Type B pancreatic cell (in vitro differentiated cells): ENCODE measurements around the gene AUP1. TPM values are rescaled to one million over a fixed set of nuclear protein-coding genes. Genes with fewer than 3 reads are reported as not detected.

Experiments
- DNase-seq: peaks from one replicate; pipeline ENCODE4 v3.0.0; 2021; ENCODE audit warnings: mixed read lengths; ENCODE audit not compliant: unreplicated experiment; ENCODE audit errors: extremely low spot score
- H3K27ac Mint-ChIP-seq: 2 replicates; pipeline ENCODE4 v1.8.0; 2021; ENCODE audit warnings: mild to moderate bottlenecking, mixed read lengths
- H3K27me3 Mint-ChIP-seq: 2 replicates; pipeline ENCODE4 v1.8.0; 2021; ENCODE audit warnings: mixed read lengths
- H3K36me3 Mint-ChIP-seq: 2 replicates; pipeline ENCODE4 v1.8.0; 2021; ENCODE audit warnings: mixed read lengths
- H3K4me1 Mint-ChIP-seq: one replicate; pipeline ENCODE4 v1.8.0; 2021; ENCODE audit warnings: mixed read lengths; ENCODE audit not compliant: unreplicated experiment
- H3K4me3 Mint-ChIP-seq: 2 replicates; pipeline ENCODE4 v1.8.0; 2021; ENCODE audit warnings: mild to moderate bottlenecking, mixed read lengths
- H3K9me3 Mint-ChIP-seq: 2 replicates; pipeline ENCODE4 v1.8.0; 2021; ENCODE audit warnings: mixed read lengths
- CTCF ChIP-seq: fragments of 200-600 bp; sonication (generic); conservative IDR thresholded peaks from 2 replicates; pipeline ENCODE4 v1.5.0; 2021; ENCODE audit warnings: antibody characterized with exemption, mild to moderate bottlenecking
- total RNA-seq: library from RNA; stranded (reverse); gene quantifications from 2 replicates; pipeline ENCODE4 v1.2.1, GENCODE V29; 2021; ENCODE audit warnings: low replicate concordance

AUP1 gene
- total RNA-seq, 1 donor from 2014 or later, result 122 TPM

- H3K4me3 Mint-ChIP-seq, result no peak overlapping the region
- peaks cover 16% of the 10 kb centered on the region for H3K4me1 Mint-ChIP-seq
- H3K36me3 Mint-ChIP-seq, result no peaks in the 10 kb centered on the region
- TF ChIP-seq CTCF, result no peak
- H3K9me3 Mint-ChIP-seq, result no peaks in the 10 kb centered on the region
- H3K27ac Mint-ChIP-seq, result no peak overlapping the region
- DNase-seq, result no peak
- peaks cover 3% of the 10 kb centered on the region for H3K27me3 Mint-ChIP-seq
Observed at GRCh38 chr2:74575320-74575719, 45.8 kb upstream of the AUP1 start.

GRCh38 chr2:74573747-74574562 is 44.4 kb upstream of the AUP1 start:
- TF ChIP-seq CTCF, result no peak
- no peak for DNase-seq
- H3K9me3 Mint-ChIP-seq, result no peaks in the 10 kb centered on the region
- no peak overlapping the region for H3K4me3 Mint-ChIP-seq
- H3K4me1 Mint-ChIP-seq, result peaks cover 16% of the 10 kb centered on the region
- H3K36me3 Mint-ChIP-seq, result no peaks in the 10 kb centered on the region
- peaks cover 5% of the 10 kb centered on the region for H3K27me3 Mint-ChIP-seq
- no peak overlapping the region for H3K27ac Mint-ChIP-seq

- DNase-seq, result no peak
- H3K4me3 Mint-ChIP-seq, result no peak overlapping the region
- no peaks in the 10 kb centered on the region for H3K9me3 Mint-ChIP-seq
- no peak overlapping the region for H3K27ac Mint-ChIP-seq
- H3K4me1 Mint-ChIP-seq, result peaks cover 16% of the 10 kb centered on the region
- peaks cover 15% of the 10 kb centered on the region for H3K27me3 Mint-ChIP-seq
- no peaks in the 10 kb centered on the region for H3K36me3 Mint-ChIP-seq
- TF ChIP-seq CTCF, result peak; percentile 21
Observed at GRCh38 chr2:74572178-74572925, 42.8 kb upstream of the AUP1 start.

- no peak for TF ChIP-seq CTCF
- peaks cover 8% of the 10 kb centered on the region for H3K4me1 Mint-ChIP-seq
Observed at GRCh38 chr2:74571058-74571457, 41.6 kb upstream of the AUP1 start.

GRCh38 chr2:74569686-74570085 is 40.2 kb upstream of the AUP1 start:
- Mint-ChIP-seq H3K27ac (no peak overlapping the region), H3K36me3 (no peaks in the 10 kb centered on the region), H3K4me1 (peaks cover 7% of the 10 kb centered on the region), H3K9me3 (no peaks in the 10 kb centered on the region), H3K4me3 (no peak overlapping the region), H3K27me3 (peaks cover 27% of the 10 kb centered on the region)
- TF ChIP-seq CTCF, result no peak
- no peak for DNase-seq

More at GRCh38 chr2:74571058-74571457, 41.6 kb upstream of the AUP1 start:
- DNase-seq, result no peak
- Mint-ChIP-seq H3K27ac (no peak overlapping the region), H3K9me3 (no peaks in the 10 kb centered on the region), H3K27me3 (peaks cover 22% of the 10 kb centered on the region), H3K36me3 (no peaks in the 10 kb centered on the region), H3K4me3 (no peak overlapping the region)
